ENCODE measurements around the gene PLCL1.
"Not testable (repeated sequence)": the region's sequence is repeated elsewhere in the genome, so short reads cannot be mapped to it uniquely, and the experiment has no call there.

Gene PLCL1

DNA sequence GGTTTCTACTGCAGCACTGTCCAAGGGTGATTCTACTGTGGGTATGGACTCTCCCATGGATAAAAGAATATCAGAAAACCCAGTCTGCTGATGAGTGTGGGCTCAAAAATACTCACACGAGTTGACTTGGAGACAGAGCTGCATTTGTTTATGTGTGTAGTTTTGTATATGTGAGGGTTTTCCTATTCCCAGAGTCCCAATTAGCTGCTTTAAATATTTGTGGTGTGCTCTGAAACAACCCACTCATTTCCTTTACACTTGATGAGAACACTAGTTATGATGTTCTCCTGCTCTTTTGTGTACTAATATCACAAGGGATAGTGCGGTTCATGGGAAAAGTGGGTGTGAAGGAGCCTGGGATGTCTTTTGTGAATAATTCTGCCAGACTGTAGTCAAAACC, 337.3 kb downstream of the PLCL1 start:
- no peak for DNase-seq

DNA sequence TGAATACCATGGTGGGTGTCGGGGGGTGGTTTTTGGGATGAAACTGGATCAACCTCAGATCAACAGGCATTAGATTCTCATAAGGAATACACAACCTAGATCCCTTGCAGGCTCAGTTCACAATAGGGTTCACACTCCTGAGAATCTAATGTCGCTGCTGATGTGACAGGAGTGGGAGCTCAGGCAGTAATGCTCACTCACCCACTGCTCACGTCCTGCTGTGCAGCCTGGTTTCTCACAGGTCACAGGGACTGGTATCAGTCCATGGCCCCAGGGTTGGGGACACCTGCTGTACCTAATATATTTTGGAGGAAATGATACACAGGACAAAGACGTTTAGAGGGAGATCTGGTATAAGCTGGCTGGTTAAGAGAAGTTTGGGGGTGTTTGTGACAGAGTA, 338.8 kb downstream of the PLCL1 start:
- no peak for DNase-seq

DNA sequence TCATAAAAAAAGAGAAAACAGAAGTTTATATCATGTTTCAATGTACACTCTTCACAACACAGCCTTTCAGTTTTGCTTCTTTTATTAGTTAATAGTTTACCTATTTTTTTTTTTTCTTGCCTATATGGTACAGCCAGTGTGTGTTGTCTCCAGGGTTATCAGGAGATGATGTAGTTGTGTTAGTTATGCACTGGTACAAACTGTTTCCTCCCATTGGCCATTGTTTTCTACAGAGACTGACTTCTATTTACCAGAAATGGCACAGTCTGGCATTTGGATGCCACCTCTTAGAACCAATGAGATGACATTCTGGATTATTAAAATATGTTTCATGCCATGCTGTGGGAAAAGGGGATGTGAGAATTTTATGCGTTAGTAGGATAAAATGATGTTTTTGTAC, 339.4 kb downstream of the PLCL1 start:
- DNase-seq, result no peak

DNA sequence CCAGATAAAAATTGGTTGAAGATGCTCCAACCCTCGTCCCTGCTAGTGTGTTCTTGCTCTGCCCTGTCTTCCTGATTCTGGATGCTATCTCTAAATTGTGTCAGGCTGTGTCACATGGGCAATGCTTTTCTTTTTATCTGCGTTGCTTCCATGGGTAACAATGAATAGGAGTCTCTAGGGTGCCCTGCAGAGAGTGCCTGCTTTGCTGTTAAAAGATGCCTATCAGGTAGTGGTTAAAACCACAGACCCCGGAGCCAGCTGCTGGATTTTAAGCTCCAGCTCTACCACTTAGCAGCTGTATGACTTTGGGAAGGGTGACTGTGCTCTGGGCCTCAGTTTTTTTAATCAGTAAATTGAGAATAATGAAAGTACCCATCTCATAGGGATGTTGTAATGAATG, 340.3 kb downstream of the PLCL1 start:
- no peak for DNase-seq

DNA sequence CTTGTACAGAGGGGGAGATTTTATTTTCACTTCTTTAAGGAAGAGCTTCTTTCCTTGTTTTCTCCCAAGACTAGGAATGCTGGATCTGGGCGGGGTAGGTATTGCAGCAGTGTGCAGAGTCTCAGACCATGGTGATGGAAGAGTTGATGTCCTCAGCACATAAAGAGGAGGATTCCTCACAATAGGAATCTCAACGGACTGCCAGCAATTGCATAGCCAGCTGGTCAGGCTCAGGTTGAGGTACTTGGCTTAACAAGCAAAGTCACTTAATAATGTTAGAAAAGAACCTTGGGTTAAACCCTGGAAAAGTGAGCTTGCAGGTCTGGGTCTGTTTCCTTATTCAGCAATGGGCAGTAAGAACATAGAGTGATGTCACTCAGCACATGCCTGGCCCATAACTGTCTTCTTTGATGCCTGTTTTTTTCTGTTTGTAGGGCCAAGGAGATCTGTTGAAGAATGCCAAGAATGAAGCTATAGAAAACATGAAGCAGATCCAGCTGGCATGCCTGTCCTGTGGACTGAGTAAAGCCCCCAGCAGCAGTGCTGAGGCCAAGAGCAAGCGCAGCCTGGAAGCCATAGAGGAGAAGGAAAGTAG, 342.1 kb downstream of the PLCL1 start:
- no peak for DNase-seq

DNA sequence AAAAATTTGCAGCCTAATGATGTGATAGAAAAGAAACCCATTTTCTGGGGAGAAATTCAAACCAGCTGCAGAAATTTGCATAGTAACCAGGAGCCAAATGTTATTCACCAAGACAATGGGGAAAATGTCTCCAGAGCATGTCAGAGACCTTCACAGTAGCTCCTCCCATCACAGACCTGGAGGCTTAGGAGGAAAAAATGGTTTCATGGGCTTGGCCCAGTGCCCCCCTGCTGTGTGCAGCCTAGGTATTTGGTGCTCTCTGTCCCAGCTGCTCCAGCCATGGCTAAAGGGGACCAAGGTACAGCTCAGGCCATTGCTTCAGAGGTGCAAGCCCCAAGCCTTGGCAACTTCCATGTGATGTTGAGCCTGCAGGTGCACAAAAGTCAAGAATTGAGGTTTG, 352.9 kb downstream of the PLCL1 start:
- no peak for DNase-seq

DNA sequence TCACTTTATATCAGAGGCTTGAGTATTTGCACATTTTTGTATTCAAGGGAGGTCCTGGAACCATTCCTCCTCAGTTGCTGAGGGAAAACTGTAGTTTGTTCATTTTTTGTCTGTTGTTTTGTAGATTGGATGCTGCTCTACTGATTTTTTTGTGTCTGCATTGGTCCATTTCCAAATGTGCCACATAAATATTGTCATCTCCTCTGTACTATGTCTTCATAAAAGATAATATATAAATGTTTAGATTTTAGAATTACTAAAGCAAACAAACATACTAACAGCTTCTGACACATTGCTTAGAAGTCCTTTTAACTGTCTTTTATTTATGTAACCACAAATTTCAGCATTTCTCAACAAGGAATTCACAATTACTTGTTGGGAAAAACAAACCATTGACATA, 356.8 kb downstream of the PLCL1 start:
- DNase-seq, result no peak

DNA sequence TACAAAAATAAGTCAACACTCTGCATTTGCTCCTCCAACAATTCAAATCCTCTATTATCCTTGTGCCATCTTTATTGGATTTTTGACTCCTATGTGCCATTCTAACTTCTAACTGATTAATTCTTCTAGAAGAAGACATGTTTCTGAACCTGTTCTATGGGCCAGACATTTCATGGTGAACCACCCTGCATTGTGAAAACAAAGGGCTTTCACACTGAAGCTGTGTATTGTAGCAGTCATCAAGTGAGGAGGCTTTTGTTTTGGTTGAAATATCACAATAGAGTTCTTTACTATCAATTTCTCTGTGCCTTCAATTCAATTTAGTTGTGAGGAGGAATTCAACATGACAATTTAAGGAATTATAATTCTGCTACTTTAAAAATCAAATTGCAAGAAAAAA, 357.9 kb downstream of the PLCL1 start:
- DNase-seq, result no peak

DNA sequence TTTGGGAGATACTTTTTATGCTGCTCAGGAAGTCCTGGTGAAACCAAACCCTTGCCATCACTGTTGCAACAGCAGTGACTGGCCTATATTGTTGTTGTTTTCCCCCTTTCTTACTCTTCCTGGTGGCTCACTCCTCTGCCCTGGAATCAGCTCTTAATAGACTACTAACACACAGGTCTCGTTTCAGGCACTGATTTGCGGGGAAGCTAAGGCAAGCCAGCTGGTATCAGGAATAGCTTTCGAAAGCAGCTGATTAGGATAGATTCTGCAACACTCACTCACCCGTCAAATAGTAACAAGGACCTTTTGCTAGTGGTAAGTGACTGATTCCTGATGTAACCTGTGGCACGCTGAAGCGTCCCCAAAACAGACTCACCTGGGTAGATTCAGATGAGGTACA, 360.4 kb downstream of the PLCL1 start:
- no peak for DNase-seq

DNA sequence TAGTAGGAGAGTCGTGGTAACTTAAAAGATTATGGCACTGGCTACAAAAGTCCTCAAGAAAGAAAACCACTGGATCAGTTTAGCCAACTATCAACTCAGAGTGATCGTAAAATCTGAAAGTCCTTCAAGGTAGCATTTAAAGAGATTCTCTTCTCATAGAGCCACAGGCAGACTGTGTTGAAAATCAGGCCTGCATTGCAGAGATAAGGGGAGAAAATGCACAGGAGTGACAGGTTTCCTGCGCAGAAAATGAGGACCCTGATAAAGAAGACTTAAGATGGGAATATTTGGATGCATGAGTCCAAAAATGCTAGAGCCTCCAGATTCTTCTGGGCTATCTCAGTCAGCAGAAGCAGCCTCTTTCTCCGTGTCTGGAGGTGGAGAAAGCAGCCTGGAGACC, 360.9 kb downstream of the PLCL1 start:
- no peak for DNase-seq

DNA sequence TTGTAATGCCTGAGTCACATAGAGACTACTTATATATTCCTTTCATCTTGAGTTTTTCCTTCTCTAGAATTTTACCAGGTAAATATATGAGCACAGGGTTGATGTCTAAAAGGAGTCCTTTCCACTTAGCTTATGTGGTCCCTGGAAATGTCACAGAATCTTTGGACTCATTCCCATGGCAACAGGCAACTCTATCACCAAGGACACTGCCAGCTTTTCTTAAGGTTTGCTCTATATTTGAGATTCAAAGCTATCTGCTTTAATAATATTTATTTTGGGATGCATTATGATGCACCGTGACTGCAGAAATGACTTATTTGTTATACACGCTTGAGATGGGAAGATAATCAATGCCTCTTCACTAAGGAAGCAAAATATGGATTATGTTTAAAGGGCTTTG, 363.0 kb downstream of the PLCL1 start:
- no peak for DNase-seq

DNA sequence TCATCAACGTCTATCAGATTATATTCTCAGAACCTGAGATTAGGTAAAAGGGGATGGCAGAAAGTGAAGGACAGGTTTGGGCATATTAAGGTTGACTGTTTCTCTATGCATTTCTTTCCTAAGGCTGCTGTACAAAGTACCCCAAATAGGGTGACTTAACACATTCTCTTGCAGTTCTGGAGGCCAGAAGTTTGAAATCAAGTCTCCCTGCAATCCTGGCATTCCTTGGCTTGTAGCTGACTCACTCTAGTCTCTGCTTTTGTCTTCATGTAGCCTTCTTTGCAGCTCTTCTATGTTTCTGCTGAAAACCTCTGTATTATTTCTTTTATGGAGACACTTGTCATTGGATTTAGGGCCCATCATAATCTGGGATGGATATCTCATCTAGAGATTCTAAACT, 364.3 kb downstream of the PLCL1 start:
- DNase-seq, result no peak

DNA sequence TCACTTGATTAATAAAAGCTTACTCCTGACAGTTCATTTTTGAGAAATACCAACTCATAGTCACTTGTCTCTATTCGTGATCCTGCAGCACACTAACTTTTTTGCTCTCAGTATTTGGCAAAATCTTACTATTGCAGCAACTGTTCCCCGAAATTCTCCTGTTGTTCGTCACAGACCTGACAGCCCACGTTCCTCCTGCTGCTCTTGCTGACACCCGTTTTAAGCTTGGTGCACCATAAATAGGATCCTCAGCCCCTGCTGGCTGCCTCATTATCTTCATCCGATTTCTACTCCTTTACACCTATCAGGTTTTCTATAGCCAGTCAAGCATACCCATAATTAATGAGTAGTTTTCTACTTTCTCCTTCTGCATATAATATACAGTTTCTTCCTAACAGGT, 368.8 kb downstream of the PLCL1 start:
- DNase-seq, result no peak

DNA sequence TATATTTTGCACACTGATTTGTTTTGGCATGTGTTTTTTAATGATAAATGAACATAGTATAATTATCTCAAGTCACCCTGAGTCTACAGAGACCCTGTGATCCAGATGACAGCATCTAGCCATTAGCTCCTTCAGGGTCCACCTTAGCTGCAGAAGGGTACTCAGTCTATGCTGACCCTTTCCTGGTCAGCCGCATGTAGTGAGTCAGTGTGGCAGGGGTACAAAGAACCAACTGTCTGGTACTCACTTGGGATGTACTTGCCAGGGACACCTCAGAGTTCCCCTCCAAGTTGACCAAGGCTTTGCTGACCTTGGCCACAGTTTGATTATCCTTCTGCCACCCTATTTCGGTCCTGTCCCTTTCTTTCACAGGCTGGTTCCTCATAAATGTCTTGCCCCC, 369.5 kb downstream of the PLCL1 start:
- DNase-seq, result no peak

DNA sequence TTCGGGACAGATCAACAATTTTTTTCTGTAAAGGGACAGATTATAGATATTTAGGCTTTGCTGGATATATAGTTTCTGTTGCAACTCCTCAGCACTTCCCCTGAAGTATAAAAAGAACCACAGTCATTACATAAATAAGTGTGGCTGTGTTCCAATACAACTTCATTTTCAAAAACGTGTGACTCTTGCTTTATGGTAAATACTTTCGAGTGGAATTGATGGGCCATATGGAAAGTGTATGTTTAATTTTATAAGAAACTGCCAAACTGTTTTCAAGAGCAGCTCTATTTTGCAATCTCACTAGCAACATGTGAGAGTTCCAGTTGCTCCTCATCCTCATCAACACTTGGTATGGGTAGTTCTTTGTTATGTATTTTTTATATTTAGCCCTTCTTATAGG, 370.9 kb downstream of the PLCL1 start:
- DNase-seq, result no peak

DNA sequence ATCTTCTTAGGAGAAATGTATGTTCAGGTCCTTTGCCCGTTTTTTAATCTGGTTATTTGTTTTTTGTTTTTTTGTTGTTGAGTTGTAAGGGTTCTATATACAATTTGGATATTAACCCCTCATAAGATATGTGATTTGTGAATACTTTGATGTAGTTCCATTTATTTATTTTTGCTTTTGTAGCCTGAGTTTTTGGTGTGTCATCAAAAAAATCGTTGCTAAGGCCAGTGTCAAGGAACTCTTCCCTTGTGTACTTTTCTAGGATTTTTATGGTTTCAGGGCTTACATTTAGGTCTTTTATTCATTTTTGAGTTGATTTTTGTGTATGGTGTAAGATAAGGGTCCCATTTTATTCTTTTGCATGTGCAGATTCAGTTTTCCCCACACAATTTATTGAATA, 372.6 kb downstream of the PLCL1 start:
- no peak for DNase-seq

DNA sequence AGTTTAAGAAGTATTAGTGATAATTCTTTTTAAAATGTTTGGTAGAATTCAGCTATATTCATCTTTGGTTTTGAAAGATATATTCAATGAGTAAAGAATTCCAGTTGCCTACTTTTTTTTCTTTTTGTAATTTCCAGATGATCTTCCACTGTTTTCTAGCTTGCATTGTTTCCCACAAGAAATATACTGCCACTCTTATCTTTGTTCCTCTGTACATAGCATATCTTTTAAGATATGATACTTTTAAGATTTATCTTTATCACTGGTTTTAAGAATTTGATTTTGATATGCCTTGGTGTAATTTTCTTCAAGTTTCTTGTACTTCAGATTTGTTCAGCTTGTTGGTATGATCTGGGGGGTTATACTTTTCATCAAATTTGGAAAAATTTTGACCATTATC, 374.4 kb downstream of the PLCL1 start:
- no peak for DNase-seq

DNA sequence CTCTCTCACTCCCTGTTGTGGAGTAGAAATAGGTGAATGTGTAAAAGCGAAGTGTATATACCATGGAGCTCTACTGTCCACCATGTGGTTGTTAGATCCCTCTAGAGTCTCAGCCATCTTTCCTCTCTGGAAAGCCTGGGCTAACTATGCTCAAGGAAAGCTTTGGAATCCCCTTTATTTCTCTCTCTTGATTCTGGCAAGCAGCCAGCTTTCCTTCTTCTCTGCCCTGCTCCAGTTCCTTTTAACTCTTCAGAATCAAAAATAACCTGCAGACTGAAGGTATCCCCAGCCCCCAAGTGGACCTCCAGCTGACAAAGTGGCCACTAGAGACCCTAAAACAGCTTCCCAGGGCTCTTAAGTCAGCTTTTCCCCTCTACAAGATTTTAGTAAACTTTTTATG, 381.9 kb downstream of the PLCL1 start:
- no peak for DNase-seq

DNA sequence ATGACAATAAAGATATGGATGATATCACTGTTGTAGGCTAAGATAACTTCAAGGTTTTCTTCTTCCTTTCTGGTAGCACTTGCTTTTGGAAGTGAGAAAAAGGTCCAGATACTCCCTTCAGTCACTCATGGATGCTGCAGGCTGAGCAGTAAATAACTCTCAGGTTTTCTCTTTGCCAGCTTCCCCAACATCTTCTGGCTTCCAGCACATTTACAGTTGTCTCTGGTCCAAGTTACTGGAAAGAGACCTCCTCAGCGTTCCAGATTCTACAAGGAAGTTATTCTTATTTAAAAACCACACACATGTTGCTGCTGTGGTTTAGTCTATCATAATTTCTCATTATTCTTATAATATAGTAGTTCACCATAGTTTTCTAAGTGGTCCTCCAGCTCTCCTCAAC, 383.4 kb downstream of the PLCL1 start:
- DNase-seq, result no peak

DNA sequence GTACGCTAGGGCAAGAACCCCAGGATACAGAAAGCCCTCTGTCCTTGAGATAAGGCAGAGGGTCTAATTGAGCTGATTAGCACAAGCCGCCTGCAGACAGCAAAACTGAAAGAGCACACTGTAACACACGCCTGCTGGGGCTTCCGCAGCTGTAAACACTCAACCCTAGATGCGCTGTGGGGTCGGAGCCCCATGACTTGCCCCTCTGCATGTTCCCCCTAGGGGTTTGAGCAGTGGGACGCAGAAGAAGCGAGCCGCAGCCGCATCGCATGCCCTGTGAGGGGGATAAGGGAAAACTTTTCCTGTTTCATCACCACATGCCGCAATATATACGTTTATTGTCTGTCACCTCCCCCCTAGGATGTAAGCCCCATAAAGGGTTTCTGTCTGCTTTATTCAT, 384.6 kb downstream of the PLCL1 start:
- DNase-seq, result no peak

DNA sequence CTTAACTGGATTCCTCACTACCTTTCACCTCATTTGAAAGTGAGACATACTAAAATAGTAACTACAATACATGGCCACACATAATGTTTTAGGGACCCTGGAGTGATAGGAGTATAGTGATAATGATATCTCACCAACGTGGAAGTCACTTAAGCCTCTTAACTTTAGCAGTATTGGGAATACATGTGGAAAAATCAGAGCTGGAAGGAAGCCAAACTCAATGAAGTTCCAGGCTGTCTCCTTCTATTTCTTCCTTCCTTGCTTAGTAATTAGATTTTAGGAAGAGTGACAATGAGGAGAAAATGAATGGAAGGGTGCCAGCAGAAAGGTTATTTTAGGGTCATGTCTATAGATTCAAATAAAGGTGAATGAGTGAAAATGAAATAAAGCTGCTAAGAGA, 387.3 kb downstream of the PLCL1 start:
- no peak for DNase-seq

DNA sequence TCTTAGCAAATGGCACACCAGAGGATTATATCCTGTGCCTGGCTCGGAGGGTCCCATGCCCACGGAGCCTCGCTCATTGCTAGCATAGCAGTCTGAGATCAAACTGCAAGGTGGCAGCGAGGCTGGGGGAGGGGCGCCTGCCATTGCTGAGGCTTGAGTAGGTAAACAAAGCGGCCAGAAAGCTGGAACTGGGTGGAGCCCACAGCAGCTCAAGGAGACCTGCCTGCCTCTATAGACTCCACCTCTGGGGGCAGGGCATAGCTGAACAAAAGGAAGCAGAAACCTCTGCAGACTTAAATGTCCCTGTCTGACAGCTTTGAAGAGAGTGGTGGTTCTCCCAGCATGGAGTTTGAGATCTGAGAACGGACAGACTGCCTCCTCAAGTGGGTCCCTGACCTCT, 392.2 kb downstream of the PLCL1 start:
- not testable (repeated sequence) for DNase-seq
